Measurements from ENCODE around the gene AK5. TPM values are rescaled to one million over a fixed set of nuclear protein-coding genes. Genes with fewer than 3 reads are reported as not detected.

Gene AK5
- total and polyA plus RNA-seq, 2 of the 13 experiments (the other 11 are each of a cell fraction or from before 2014, with no cell fraction given), result not detected

DNA sequence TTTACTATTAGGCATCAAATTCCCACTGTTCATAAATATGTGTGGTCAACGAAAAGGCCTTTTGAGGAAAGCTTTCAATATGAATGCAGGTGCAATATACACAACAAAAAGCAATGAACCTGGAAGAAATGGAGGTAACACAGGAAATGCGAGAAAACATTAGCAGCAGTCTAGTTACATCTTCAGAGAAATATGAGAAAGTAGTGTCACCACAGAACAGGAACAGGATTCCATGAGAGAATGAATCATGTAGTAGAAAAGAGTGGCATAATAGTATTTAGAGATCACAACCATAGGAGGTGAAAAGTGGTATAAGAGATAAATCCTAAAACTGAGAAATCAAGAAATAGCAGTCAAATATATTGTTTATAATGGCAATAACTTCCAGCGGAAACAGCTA lies 103.7 kb downstream of the AK5 start:
- TF ChIP-seq ZNF567 (CRISPR knock-in tag; IDR thresholded peaks at IDR 0.05; ENCODE audit: borderline replicate concordance), result no peak
- no peak for TF ChIP-seq HNF1B (CRISPR knock-in tag; IDR thresholded peaks at IDR 0.05)
- no peak for TF ChIP-seq SP2 (CRISPR knock-in tag; IDR thresholded peaks at IDR 0.05)
- TF ChIP-seq YEATS4 (CRISPR knock-in tag; IDR thresholded peaks at IDR 0.05; ENCODE audit: borderline replicate concordance), result no peak
- TF ChIP-seq SIX4 (CRISPR knock-in tag; IDR thresholded peaks at IDR 0.05), result no peak
- TF ChIP-seq ZSCAN9 (CRISPR knock-in tag; IDR thresholded peaks at IDR 0.05; ENCODE audit: borderline replicate concordance), result no peak
- TF ChIP-seq, protein P1, sequence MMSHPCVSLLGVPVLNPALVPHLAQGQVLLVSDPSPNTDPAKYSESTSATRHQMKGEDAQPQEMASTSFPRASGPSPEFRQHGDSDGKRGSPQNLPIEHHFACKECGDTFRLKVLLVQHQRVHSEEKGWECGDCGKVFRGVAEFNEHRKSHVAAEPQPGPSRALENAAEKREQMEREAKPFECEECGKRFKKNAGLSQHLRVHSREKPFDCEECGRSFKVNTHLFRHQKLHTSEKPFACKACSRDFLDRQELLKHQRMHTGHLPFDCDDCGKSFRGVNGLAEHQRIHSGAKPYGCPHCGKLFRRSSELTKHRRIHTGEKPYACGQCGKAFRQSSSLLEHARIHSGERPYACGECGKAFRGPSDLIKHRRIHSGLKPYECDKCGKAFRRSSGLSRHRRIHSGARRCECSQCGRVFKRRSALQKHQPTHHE (CRISPR knock-in tag; IDR thresholded peaks at IDR 0.05; ENCODE audit: borderline replicate concordance), result no peak
- no peak for TF ChIP-seq STAT5B (CRISPR knock-in tag; IDR thresholded peaks at IDR 0.05)
- no peak for TF ChIP-seq ZNF577 (CRISPR knock-in tag; IDR thresholded peaks at IDR 0.05; ENCODE audit: borderline replicate concordance, low read depth)
- TF ChIP-seq MBD4 (IDR thresholded peaks at IDR 0.05; ENCODE audit: borderline replicate concordance, low read length), result no peak
- no peak for TF ChIP-seq LCORL (IDR thresholded peaks at IDR 0.05)
- no peak for TF ChIP-seq LCORL (CRISPR knock-in tag; IDR thresholded peaks at IDR 0.05)
- TF ChIP-seq HNRNPLL (IDR thresholded peaks at IDR 0.05; ENCODE audit: low read depth, low read length, poor library complexity, severe bottlenecking), result no peak
- no peak for TF ChIP-seq FIP1L1 (IDR thresholded peaks at IDR 0.05; ENCODE audit: borderline replicate concordance, insufficient read depth, low read depth, low read length)
- in situ Hi-C loops (cut with HindIII; ENCODE audit: extremely low pct_ligation_motif_present, low pct_unique_long_range_greater_than_20kb), result no loop called here
- Histone ChIP-seq H2AFZ (ENCODE audit: low read length) (no peak overlapping the region), H4K20me1 (ENCODE audit: insufficient read depth, low read length) (no peaks in the 10 kb centered on the region), H3K4me2 (ENCODE audit: low read depth, low read length) (no peak overlapping the region), H3K4me3 (replicated peaks in 1 of 3; ENCODE audit: insufficient read depth in 1 of 3, low read depth in 2 of 3, low read length in 3 of 3) (no peak overlapping the region), H3K9me3 (ENCODE audit: low read length) (no peaks in the 10 kb centered on the region), H3K27me3 (ENCODE audit: control insufficient read depth in 1 of 2, insufficient read depth in 2 of 2, low read length in 2 of 2) (no peaks in the 10 kb centered on the region), H3K27ac (ENCODE audit: extremely low read length, insufficient read depth, low read length) (no peak overlapping the region), H3K36me3 (replicated peaks in 1 of 2; ENCODE audit: control insufficient read depth in 1 of 2, insufficient read depth in 2 of 2, low read length in 2 of 2) (no peaks in the 10 kb centered on the region), H3K4me1 (ENCODE audit: insufficient read depth, low read length) (no peaks in the 10 kb centered on the region), H3K79me2 (ENCODE audit: insufficient read depth, low read length) (no peaks in the 10 kb centered on the region), H3K9ac (ENCODE audit: insufficient read depth, low read depth, low read length) (no peak overlapping the region)
- ChIA-PET POLR2A (no interaction called here), CTCF (ENCODE audit: low intra/inter-chr PET ratio, low total read pairs) (no interaction called here)
- intact Hi-C loops (cut with micrococcal nuclease; ENCODE audit: unreplicated experiment), result no loop called here
- FAIRE-seq (no peak), DNase-seq (ENCODE audit: low spot score) (no peak), ATAC-seq (no peak)
- WGBS (ENCODE audit: low lambda C conversion rate), result 29% methylated on average over 3 of the region's 3 CpGs
- no TSS peak for BruUV-seq (replicated peaks)
